Measurements from ENCODE around the gene VPS26B.
A peak's percentile ranks its signal among the peaks of the same experiment; 100 is the strongest.
"Not testable (repeated sequence)": the region's sequence is repeated elsewhere in the genome, so short reads cannot be mapped to it uniquely, and the experiment has no call there.

The VPS26B gene

GRCh38 chr11:134223836-134224709, at the start of gene VPS26B, which contains the start of gene NCAPD3:
TSS of gene VPS26B (plus strand) at chr11:134224671. CDS start at chr11:134225123, 452 bp downstream.
TSS of gene NCAPD3 (minus strand) at chr11:134223967. CDS start at chr11:134223926, 41 bp downstream.
- DNase-seq: peak; percentile 98

GRCh38 chr11:134176284-134176683, 48.2 kb upstream of the VPS26B start:
- no peak for DNase-seq

- no peak for DNase-seq
These were observed 46.3 kb upstream of the VPS26B start for GRCh38 chr11:134178032-134178674.

- no peak for DNase-seq
These were observed 42.8 kb upstream of the VPS26B start for GRCh38 chr11:134181707-134182106.

GRCh38 chr11:134188092-134188491, 36.4 kb upstream of the VPS26B start:
- not testable (repeated sequence) for DNase-seq

- no peak for DNase-seq
These were observed 27.7 kb upstream of the VPS26B start for GRCh38 chr11:134196756-134197155.

- no peak for DNase-seq
These were observed 24.9 kb upstream of the VPS26B start for GRCh38 chr11:134199531-134199930.

GRCh38 chr11:134200688-134201087, 23.8 kb upstream of the VPS26B start:
- DNase-seq: no peak

GRCh38 chr11:134202661-134203060, 21.8 kb upstream of the VPS26B start:
- DNase-seq: no peak

- DNase-seq: no peak
These were observed 18.7 kb upstream of the VPS26B start for GRCh38 chr11:134205729-134206128.

- no peak for DNase-seq
These were observed 18.3 kb upstream of the VPS26B start for GRCh38 chr11:134206185-134206584.

- DNase-seq: no peak
These were observed 16.8 kb upstream of the VPS26B start for GRCh38 chr11:134207538-134208239.

GRCh38 chr11:134215836-134216235, 8.6 kb upstream of the VPS26B start:
- no peak for DNase-seq

GRCh38 chr11:134216816-134217215, 7.7 kb upstream of the VPS26B start:
- DNase-seq: no peak

- DNase-seq: peak; percentile 12
These were observed 1.4 kb upstream of the VPS26B start for GRCh38 chr11:134223121-134223520.

GRCh38 chr11:134224710-134225664, 516 bp downstream of the VPS26B start:
- peak; percentile 85 for DNase-seq

GRCh38 chr11:134226806-134227325, 2.4 kb downstream of the VPS26B start:
- no peak for DNase-seq

- no peak for DNase-seq
These were observed 4.2 kb downstream of the VPS26B start for GRCh38 chr11:134228625-134229024.

- no peak for DNase-seq
These were observed 4.8 kb downstream of the VPS26B start for GRCh38 chr11:134229126-134229790.

- no peak for DNase-seq
These were observed 5.9 kb downstream of the VPS26B start for GRCh38 chr11:134230339-134230738.

GRCh38 chr11:134231958-134232659, 7.6 kb downstream of the VPS26B start:
- no peak for DNase-seq

Data from NCI-H1092 treated with DMSO at 0.1 percent for 48 hours (cell line).